Measurements from ENCODE around the gene SEMA6A.
"Not testable (repeated sequence)": the region's sequence is repeated elsewhere in the genome, so short reads cannot be mapped to it uniquely, and the experiment has no call there.

Gene SEMA6A

GRCh38 chr5:116531635-116532034 lies 43.0 kb downstream of the SEMA6A start:
- Histone ChIP-seq H3K27me3 (ENCODE audit: control insufficient read depth, insufficient read depth, low read length) (no peaks in the 10 kb centered on the region), H3K27ac (ENCODE audit: low read depth, low read length) (no peak overlapping the region), H3K9ac (ENCODE audit: low read length) (no peak overlapping the region), H3K4me1 (ENCODE audit: control insufficient read depth, insufficient read depth, low read length) (peaks cover 94% of the 10 kb centered on the region), H3K4me3 (ENCODE audit: low read depth, low read length) (no peak overlapping the region), H3K9me3 (ENCODE audit: control insufficient read depth, insufficient read depth, low read depth, low read length) (no peaks in the 10 kb centered on the region), H3K36me3 (ENCODE audit: control insufficient read depth, insufficient read depth, low read length) (peaks cover 24% of the 10 kb centered on the region)

- no peaks in the 10 kb centered on the region for H3K27me3 ChIP-seq (ENCODE audit: control insufficient read depth, insufficient read depth, low read length)
- no peaks in the 10 kb centered on the region for H3K9me3 ChIP-seq (ENCODE audit: control insufficient read depth, insufficient read depth, low read depth, low read length)
- H3K4me3 ChIP-seq (ENCODE audit: low read depth, low read length) = no peak overlapping the region
- peaks cover 94% of the 10 kb centered on the region for H3K4me1 ChIP-seq (ENCODE audit: control insufficient read depth, insufficient read depth, low read length)
- H3K27ac ChIP-seq (ENCODE audit: low read depth, low read length) = no peak overlapping the region
- H3K9ac ChIP-seq (ENCODE audit: low read length) = no peak overlapping the region
- H3K36me3 ChIP-seq (ENCODE audit: control insufficient read depth, insufficient read depth, low read length) = peaks cover 18% of the 10 kb centered on the region
Observed at GRCh38 chr5:116531117-116531516, 43.5 kb downstream of the SEMA6A start.

DNA sequence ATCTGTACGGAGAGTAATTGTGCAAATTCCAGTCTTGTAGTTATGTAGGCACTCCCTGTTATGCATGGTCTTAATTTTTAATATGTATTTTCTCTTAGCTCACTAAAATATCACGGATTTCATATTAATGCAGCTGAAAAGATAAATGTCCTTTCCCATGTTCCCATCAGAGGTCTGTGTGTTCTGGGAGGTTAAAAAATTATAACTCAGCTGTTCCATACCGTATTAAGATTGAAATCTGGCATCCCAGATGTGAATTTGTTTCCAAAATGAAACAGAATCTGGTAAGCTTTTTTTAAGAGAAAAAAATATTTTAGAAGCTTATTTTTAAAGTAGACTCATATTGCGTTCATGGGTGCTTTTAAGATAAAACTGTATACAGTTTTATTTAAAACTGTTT lies 44.3 kb downstream of the SEMA6A start:
- no peaks in the 10 kb centered on the region for H3K9me3 ChIP-seq (ENCODE audit: control insufficient read depth, insufficient read depth, low read depth, low read length)
- H3K9ac ChIP-seq (ENCODE audit: low read length) = no peak overlapping the region
- no peak overlapping the region for H3K4me3 ChIP-seq (ENCODE audit: low read depth, low read length)
- H3K4me1 ChIP-seq (ENCODE audit: control insufficient read depth, insufficient read depth, low read length) = peaks cover 94% of the 10 kb centered on the region
- H3K27ac ChIP-seq (ENCODE audit: low read depth, low read length) = no peak overlapping the region
- H3K27me3 ChIP-seq (ENCODE audit: control insufficient read depth, insufficient read depth, low read length) = no peaks in the 10 kb centered on the region
- peaks cover 13% of the 10 kb centered on the region for H3K36me3 ChIP-seq (ENCODE audit: control insufficient read depth, insufficient read depth, low read length)

DNA sequence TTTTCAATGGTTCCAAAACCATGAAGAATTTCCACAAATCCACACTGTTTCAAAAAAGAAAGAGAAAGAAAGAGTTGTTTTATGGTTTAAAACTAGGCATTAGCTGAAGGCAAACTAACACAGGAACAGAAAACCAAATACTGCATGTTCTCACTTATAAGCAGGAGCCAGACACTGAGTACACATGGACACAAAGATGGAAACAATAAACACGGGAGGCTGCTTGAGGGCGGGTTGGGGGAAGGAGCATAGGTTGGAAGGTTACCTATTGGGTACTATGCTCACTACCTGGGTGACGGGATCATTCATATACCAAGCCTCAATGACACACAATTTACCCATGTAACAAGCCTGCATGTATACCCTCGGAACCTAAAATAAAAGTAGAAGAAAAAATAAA lies 45.0 kb downstream of the SEMA6A start:
- Histone ChIP-seq H3K36me3 (ENCODE audit: control insufficient read depth, insufficient read depth, low read length) (peaks cover 7% of the 10 kb centered on the region; the same call in 1 of the 2 replicates), H3K9me3 (ENCODE audit: control insufficient read depth, insufficient read depth, low read depth, low read length) (no peaks in the 10 kb centered on the region), H3K9ac (ENCODE audit: low read length) (no peak overlapping the region), H3K4me3 (ENCODE audit: low read depth, low read length) (peak overlapping the region; percentile 12; the same call in 1 of the 2 replicates), H3K27ac (ENCODE audit: low read depth, low read length) (no peak overlapping the region), H3K4me1 (ENCODE audit: control insufficient read depth, insufficient read depth, low read length) (peaks cover 94% of the 10 kb centered on the region), H3K27me3 (ENCODE audit: control insufficient read depth, insufficient read depth, low read length) (no peaks in the 10 kb centered on the region)

DNA sequence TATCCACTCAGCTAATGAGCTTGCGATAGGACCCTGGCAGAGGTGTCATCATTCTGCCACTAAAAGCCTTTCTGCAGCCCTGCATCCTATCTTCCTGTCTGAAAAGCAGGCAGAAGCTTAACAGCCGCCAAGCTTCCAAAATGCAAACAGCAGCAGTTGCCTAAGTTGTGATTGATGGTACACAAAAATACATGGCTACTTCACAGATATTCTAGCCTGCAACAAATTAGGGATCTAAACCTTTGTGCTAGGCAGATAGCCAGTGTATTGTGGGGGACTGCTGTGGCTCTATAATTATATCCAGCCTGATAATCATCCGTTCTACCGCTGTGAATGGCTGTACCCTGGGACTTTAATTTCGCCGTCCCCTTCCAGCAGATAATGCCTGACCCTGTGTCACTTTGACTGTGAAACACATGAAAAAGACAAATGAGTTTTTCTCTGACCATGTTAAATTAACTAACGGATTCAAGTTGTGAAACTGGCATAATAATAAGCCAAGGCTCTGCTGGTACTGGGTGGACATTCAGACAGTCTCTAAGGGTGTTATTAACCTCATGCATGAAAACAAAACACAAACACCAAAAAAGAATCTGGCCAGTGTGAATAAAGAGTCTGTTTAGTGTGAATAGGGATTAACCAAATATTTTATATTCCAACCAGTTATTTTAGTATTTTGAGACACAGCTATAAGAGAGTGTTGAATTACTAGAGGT lies 45.9 kb downstream of the SEMA6A start:
- H3K36me3 ChIP-seq (ENCODE audit: control insufficient read depth, insufficient read depth, low read length) = peaks cover 4% of the 10 kb centered on the region; the same call in 1 of the 2 replicates
- no peak overlapping the region for H3K27ac ChIP-seq (ENCODE audit: low read depth, low read length)
- no peaks in the 10 kb centered on the region for H3K9me3 ChIP-seq (ENCODE audit: control insufficient read depth, insufficient read depth, low read depth, low read length)
- H3K4me3 ChIP-seq (ENCODE audit: low read depth, low read length) = peak overlapping the region; percentile 4; the same call in 1 of the 2 replicates
- H3K9ac ChIP-seq (ENCODE audit: low read length) = no peak overlapping the region
- no peaks in the 10 kb centered on the region for H3K27me3 ChIP-seq (ENCODE audit: control insufficient read depth, insufficient read depth, low read length)
- peaks cover 94% of the 10 kb centered on the region for H3K4me1 ChIP-seq (ENCODE audit: control insufficient read depth, insufficient read depth, low read length)

DNA sequence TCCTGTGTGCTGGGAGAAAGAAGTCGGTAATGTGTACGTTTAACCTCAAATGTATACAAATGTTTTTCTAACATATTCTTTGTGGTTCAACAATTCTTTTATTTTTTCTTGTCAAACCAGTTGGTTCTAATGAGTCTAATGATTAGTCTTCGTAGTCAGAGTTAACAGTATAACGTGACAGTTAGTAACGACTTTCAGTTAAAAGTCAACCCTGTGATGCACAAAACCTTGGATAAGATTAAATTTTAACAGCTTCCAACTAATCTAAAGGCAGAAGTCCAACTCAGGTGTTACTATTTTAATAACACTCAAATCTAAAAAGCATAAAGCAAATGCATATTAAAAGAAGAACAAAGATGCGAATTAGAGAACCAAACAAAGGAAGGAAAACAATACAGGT lies 47.0 kb downstream of the SEMA6A start:
- peaks cover 91% of the 10 kb centered on the region for H3K4me1 ChIP-seq (ENCODE audit: control insufficient read depth, insufficient read depth, low read length)
- H3K36me3 ChIP-seq (ENCODE audit: control insufficient read depth, insufficient read depth, low read length) = peaks cover 4% of the 10 kb centered on the region; the same call in 1 of the 2 replicates
- no peaks in the 10 kb centered on the region for H3K27me3 ChIP-seq (ENCODE audit: control insufficient read depth, insufficient read depth, low read length)
- no peaks in the 10 kb centered on the region for H3K9me3 ChIP-seq (ENCODE audit: control insufficient read depth, insufficient read depth, low read depth, low read length)
- no peak overlapping the region for H3K27ac ChIP-seq (ENCODE audit: low read depth, low read length)
- H3K4me3 ChIP-seq (ENCODE audit: low read depth, low read length) = no peak overlapping the region
- H3K9ac ChIP-seq (ENCODE audit: low read length) = no peak overlapping the region

DNA sequence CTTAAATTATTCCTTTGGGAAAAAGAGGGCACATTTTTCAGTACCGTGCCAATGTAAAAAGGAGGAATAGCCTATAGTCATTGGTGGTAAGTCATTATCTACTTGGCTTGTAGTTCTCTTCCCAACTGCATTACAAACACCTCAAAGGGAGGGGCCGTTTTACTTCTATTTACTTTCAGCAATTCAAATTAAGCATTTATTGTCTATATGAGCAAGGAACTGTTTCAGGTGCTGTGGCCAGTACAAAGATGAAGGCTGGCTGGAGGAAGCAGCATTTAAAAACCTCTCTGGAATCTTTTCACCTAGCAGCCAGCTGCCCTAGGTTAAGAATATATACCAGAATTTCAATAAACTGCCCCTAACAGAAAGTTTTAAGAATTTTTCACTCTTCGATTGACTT lies 48.9 kb downstream of the SEMA6A start:
- Histone ChIP-seq H3K4me1 (ENCODE audit: control insufficient read depth, insufficient read depth, low read length) (peaks cover 92% of the 10 kb centered on the region), H3K9me3 (ENCODE audit: control insufficient read depth, insufficient read depth, low read depth, low read length) (no peaks in the 10 kb centered on the region), H3K4me3 (ENCODE audit: low read depth, low read length) (no peak overlapping the region), H3K27me3 (ENCODE audit: control insufficient read depth, insufficient read depth, low read length) (no peaks in the 10 kb centered on the region), H3K9ac (ENCODE audit: low read length) (no peak overlapping the region), H3K27ac (ENCODE audit: low read depth, low read length) (0 out of 2 replicates have a peak overlapping the region, but pooled peaks have one; percentile 20), H3K36me3 (ENCODE audit: control insufficient read depth, insufficient read depth, low read length) (peaks cover 12% of the 10 kb centered on the region)

DNA sequence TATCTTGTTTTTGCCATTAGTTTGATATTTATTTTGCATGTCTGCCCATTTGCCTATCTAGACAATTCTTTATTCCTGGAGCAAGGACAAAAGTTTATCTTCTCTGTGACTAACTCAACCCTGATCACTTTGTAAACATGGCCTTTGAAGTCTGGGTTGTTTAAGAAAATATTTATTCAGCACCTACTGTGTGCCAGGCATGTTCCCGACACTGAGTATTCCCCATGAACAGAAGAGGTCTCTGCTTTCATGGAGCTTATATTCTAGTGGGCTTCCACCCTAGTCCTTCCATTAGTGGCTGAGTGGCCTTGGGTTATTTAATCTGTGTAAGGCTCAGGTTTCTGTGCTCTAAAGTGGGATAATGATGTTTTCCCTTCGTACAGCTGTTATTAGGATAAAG lies 49.7 kb downstream of the SEMA6A start:
- H3K27ac ChIP-seq (ENCODE audit: low read depth, low read length) = peak overlapping the region; percentile 20; the same call in 1 of the 2 replicates
- no peaks in the 10 kb centered on the region for H3K27me3 ChIP-seq (ENCODE audit: control insufficient read depth, insufficient read depth, low read length)
- H3K9ac ChIP-seq (ENCODE audit: low read length) = no peak overlapping the region
- peaks cover 12% of the 10 kb centered on the region for H3K36me3 ChIP-seq (ENCODE audit: control insufficient read depth, insufficient read depth, low read length)
- no peaks in the 10 kb centered on the region for H3K9me3 ChIP-seq (ENCODE audit: control insufficient read depth, insufficient read depth, low read depth, low read length)
- peaks cover 95% of the 10 kb centered on the region for H3K4me1 ChIP-seq (ENCODE audit: control insufficient read depth, insufficient read depth, low read length)
- H3K4me3 ChIP-seq (ENCODE audit: low read depth, low read length) = no peak overlapping the region

- peaks cover 16% of the 10 kb centered on the region for H3K36me3 ChIP-seq (ENCODE audit: control insufficient read depth, insufficient read depth, low read length)
- peaks cover 95% of the 10 kb centered on the region for H3K4me1 ChIP-seq (ENCODE audit: control insufficient read depth, insufficient read depth, low read length)
- H3K9me3 ChIP-seq (ENCODE audit: control insufficient read depth, insufficient read depth, low read depth, low read length) = no peaks in the 10 kb centered on the region
- H3K27me3 ChIP-seq (ENCODE audit: control insufficient read depth, insufficient read depth, low read length) = no peaks in the 10 kb centered on the region
- H3K4me3 ChIP-seq (ENCODE audit: low read depth, low read length) = no peak overlapping the region
- H3K9ac ChIP-seq (ENCODE audit: low read length) = no peak overlapping the region
- no peak overlapping the region for H3K27ac ChIP-seq (ENCODE audit: low read depth, low read length)
Observed at GRCh38 chr5:116524051-116524904, 50.3 kb downstream of the SEMA6A start.

- H3K27ac ChIP-seq (ENCODE audit: low read depth, low read length); H3K9me3 ChIP-seq (ENCODE audit: control insufficient read depth, insufficient read depth, low read depth, low read length); H3K27me3 ChIP-seq (ENCODE audit: control insufficient read depth, insufficient read depth, low read length); H3K4me3 ChIP-seq (ENCODE audit: low read depth, low read length); H3K9ac ChIP-seq (ENCODE audit: low read length): not testable (repeated sequence)
- Histone ChIP-seq H3K36me3 (ENCODE audit: control insufficient read depth, insufficient read depth, low read length) (peaks cover 22% of the 10 kb centered on the region), H3K4me1 (ENCODE audit: control insufficient read depth, insufficient read depth, low read length) (peaks cover 95% of the 10 kb centered on the region)
Observed at GRCh38 chr5:116523182-116523581, 51.4 kb downstream of the SEMA6A start.
